ENCODE data around the gene SIRPD. TPM values are rescaled to one million over a fixed set of nuclear protein-coding genes. Genes with fewer than 3 reads are reported as not detected.

The SIRPD gene
- total and polyA plus RNA-seq, 2 of the 13 experiments (the other 11 are each of a cell fraction or from before 2014, with no cell fraction given): not detected

- TF ChIP-seq ZNF142 (CRISPR knock-in tag; IDR thresholded peaks at IDR 0.05) (no peak), ZHX2 (IDR thresholded peaks at IDR 0.05; ENCODE audit: low read depth) (0 out of 2 replicates have a peak, but pooled peaks have one; percentile 23), ZHX2 (CRISPR knock-in tag; IDR thresholded peaks at IDR 0.05; ENCODE audit: borderline replicate concordance) (no peak; the same call in 1 of the 2 replicates), TGIF2 (CRISPR knock-in tag; IDR thresholded peaks at IDR 0.05) (0 out of 2 replicates have a peak, but pooled peaks have one; percentile 36), FOXA3 (CRISPR knock-in tag; IDR thresholded peaks at IDR 0.05) (peak; percentile 62), PHF5A (CRISPR knock-in tag; IDR thresholded peaks at IDR 0.05; ENCODE audit: low read depth, unreplicated experiment) (no peak), ZMAT3 (CRISPR knock-in tag; conservative IDR thresholded peaks at IDR 0.05) (no peak), SAP130 (CRISPR knock-in tag; IDR thresholded peaks at IDR 0.05; ENCODE audit: low read depth) (peak; percentile 74; the same call in 1 of the 2 replicates), ZNF30 (CRISPR knock-in tag; IDR thresholded peaks at IDR 0.05) (no peak)
Observed at GRCh38 chr20:1503564-1504227, 53.8 kb downstream of the SIRPD start (continued).
